HG03575 (cell line): ENCODE measurements around the gene ANKMY2.
A peak's percentile ranks its signal among the peaks of the same experiment; 100 is the strongest.
"Not testable (repeated sequence)": the region's sequence is repeated elsewhere in the genome, so short reads cannot be mapped to it uniquely, and the experiment has no call there.

Experiments used
- ATAC-seq: cut with Tn5 transposase; IDR thresholded peaks from one replicate; pipeline ENCODE4 v1.9.1; 2021; ENCODE audit not compliant: unreplicated experiment, insufficient number of reproducible peaks, low FRiP score; ENCODE audit errors: extremely low read depth

The ANKMY2 gene

DNA sequence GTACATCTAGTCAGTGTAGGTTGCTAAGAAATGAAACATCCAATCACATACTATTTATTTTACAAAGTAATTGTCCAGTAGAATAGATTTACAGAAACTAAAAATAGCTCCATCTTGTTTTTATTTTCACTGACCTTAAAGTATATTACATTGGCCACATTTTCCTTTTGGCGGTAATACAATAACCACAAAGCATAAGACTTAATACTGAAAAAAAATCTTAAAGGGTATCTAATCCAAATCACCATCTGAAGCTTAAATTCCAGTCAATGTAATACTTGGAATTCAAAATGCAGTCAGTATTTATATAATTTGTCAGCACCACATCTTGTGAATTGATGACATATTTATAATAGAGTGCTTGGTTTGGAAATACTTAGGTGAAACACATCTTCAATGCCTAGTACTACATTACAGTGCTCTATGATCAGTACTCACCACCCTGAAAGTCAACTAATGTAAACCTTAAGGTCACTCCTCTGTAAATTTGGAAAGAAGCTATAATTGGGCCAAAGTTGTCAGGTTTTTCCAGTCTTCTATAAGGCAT lies 8.9 kb downstream of the ANKMY2 start:
- no peak for ATAC-seq

DNA sequence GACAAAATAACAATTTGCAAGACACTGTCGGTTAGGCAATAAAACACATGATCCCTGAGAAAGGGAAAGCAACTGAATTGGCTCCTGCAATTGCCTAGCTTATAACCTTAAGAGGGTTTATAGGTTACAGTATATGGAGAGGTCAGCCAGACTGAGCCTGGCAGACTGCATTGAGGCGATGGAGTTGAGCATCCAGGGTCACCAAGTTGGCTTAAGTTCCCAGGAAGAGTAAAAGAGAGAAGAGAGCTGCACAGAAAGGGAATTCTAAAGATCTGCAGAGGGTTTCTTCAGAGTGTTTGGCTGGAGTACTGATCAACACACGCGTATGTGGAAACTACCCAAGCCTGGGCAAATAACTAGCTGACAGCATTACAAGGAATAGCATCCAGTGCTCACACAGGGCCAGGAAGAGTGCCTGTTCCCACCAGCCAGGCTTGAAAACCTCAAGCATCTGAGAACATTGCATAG lies 11.2 kb downstream of the ANKMY2 start:
- no peak for ATAC-seq

GRCh38 chr7:16630654-16631053 lies 14.9 kb downstream of the ANKMY2 start:
- ATAC-seq, result no peak

- ATAC-seq, result no peak
These were observed 18.3 kb downstream of the ANKMY2 start for GRCh38 chr7:16627236-16627635.

- ATAC-seq, result no peak
These were observed 19.2 kb downstream of the ANKMY2 start for GRCh38 chr7:16626388-16626787.

DNA sequence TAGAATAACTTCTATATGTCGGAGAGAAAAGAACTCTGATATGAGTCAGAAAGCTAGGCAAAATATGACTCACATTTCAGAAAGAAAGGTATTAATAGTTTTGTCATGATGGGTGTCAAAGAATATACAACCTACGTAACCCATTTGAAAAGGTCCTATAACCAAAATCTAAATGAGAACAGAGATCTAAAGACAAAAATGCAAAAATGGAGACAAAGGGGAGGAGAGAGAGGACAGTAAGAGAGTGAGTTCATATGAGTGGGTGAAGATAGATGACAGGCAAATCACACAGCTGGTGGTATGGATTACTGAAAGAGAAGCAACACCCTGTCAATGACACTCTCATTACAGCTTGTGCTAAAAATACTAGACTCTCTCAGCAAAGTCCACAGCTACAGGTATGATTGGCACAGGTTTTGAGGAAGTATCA lies 25.6 kb downstream of the ANKMY2 start:
- ATAC-seq, result peak; percentile 85

DNA sequence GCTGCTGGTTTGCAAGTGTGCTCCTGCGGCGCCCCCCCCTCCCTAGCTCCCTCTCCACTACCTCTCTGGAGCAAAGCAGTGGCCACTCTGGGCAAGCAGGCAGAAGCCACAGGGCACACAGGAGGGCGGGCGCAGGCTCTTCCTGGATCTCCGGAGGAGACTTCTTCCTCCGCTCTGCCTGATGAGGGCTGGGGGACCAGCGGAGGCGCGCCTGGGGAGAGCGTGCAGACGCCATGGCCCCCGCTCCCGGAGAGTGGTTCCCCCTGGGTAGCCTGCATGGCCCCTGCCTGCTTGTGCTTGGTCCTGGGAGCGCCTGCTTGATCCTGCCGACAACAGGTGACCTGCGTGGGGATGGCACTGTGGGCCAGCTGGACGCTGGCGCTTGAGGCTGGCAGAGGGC lies 29.0 kb downstream of the ANKMY2 start:
- no peak for ATAC-seq

DNA sequence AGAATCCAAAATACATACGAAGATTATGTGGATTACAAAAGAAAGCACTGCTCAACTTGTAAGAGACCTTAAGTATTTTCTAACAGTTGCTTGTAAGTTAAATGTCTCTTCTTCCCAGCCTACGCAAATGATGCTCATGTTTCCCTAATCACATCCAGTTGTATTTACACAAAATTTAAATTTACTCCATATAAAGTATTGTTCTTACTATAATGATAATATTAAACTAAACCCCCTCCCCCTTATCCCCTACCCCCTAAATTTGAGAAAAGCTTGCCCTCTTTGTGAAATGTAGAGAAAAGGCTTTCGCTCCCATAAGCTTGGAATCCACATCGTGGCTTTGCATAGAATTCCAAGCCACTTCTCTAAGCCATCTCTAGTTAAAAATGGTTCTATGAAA lies 29.4 kb downstream of the ANKMY2 start:
- ATAC-seq, result no peak

DNA sequence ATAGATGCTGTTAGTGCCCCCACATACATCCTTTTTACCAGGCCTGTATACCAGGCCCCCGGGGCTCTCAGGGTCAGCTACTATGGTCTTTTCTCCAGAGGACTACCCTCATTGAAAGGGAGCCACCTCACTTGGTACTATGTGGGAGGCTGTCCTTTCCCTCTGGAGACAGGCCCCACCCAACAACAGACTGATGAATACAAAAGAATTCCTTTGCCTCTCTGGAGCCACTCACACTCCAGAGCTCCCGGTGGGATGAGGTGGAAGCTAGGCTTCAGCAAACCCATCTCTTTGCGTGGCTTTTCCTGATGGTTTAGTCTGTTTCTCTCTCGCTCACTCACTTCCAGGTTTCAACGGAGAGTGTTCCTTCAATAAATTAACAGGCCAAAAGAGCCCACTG lies 30.3 kb downstream of the ANKMY2 start:
- no peak for ATAC-seq

DNA sequence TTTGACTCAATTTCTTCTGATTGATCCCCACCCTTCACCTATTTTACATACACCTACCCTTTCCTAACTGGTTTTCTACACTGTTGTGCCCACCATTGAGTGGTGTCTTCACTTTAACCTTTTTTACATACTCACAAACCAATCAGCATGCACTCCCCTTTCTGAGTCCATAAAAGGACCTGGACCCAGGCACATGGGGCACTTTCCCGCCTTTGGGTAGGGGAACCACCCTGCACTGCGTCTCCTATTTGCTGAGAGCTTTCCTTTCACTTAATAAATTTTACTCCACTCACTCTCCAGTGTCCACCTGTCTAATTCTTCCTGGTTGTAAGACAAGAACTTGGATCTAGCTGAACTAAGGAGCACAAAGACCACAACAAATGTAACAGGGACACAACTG lies 33.8 kb downstream of the ANKMY2 start:
- no peak for ATAC-seq

DNA sequence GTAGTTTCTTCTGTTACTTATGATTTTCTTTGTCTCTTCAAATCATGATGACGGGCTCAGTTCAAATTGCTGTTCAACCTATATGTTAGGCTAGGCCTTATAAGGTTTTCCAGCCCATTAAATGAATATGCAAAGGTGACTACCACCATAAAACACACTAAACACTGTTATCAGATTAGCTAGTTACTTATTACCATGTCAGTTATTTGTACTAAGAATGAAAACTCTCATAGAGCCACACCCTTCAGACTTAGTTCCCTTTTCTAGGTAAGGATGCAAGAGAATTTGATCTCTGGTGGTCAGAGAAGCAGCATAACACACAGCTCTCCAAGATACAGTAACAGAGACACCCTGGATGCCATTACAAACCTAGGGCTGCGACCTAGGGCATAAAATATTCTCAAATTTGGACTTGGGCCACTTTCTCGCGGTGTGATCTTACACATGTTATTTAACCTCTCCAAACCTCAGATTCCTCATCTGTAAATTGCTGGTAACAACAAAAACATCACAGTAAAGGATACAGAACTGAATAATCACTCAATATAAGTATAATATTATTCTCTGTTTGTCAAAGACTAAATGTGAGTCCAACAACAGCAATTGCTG lies 35.6 kb downstream of the ANKMY2 start:
- ATAC-seq, result no peak

DNA sequence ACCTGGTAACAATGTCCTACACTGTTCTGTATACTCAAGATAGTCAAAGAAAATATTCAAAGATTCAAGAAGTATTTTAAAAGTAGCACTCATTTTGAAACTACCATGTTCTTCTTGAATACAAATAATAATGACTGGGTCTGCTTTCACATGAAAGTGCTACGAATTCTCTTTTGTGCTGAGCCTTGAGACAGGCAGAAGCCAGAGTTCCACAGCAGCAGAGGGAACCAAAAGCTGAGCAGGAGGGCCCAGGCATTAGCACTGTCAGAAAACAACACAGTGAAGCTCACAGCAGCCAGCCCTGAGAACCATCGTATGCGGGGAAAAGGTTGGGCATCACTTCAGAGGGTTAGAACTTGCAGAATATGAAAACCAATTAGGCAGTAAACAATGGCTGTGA lies 38.9 kb downstream of the ANKMY2 start:
- no peak for ATAC-seq

DNA sequence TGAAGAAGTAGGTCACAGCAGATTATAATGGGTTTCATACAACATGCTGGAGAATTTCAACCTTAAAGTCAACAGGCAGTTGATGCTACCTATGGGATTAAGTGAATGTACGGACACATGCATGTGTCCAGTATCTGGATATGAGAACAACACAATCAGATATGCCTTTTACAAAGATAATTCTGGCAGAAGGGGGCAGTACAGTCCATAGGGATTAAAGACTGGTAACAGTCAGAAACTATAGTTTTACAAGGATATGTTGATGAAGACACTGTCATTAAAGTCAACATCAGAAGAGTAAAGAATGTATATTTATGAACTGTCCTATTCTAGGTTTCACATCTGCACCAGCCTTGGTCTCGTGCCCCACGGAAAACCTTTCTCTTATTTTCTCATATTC lies 41.5 kb downstream of the ANKMY2 start:
- ATAC-seq, result no peak

GRCh38 chr7:16603633-16604032 lies 41.9 kb downstream of the ANKMY2 start:
- no peak for ATAC-seq

GRCh38 chr7:16599860-16600259 lies 45.7 kb downstream of the ANKMY2 start:
- ATAC-seq, result no peak

DNA sequence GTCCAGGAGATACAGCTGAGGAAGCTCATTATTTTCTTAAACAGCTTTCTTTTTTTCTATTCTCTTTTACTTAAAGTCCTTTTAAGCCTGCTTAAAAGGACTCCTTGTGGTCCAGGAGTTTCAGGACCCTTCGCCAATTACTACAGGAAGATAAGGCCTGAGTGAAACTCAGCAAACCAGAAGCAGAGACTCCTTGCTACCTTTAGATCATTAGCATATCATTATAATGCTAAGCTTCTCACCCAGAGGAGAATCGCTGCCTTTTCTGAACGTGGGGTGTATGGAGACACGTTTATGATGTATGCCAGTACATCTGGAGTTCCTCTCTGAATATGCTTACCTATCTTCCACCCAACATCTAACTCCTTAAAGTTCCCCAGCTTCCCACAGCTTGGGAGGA lies 47.5 kb downstream of the ANKMY2 start:
- ATAC-seq, result no peak

- ATAC-seq, result not testable (repeated sequence)
These were observed 50.0 kb downstream of the ANKMY2 start for GRCh38 chr7:16595596-16595995.

DNA sequence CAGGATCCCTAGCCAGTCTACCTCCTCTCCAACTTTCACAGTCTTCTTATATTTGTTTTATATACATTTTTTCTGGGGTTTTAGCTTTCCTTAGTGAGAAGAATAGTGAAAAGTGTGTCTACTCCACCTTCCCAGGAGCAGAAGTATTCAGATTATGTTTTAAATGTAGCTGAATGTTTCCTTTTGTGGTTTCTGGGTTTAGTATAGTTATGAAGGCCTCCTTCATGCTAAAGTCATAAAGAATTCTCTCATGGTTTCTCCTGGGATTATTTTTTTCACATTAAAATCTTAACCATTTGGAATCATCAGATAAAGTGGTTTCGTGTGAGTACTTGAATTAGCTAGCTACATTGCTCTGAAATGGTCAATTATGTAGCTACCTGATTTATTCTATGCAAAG lies 50.9 kb downstream of the ANKMY2 start:
- ATAC-seq, result no peak

GRCh38 chr7:16594061-16594460 lies 51.5 kb downstream of the ANKMY2 start:
- ATAC-seq, result no peak

- ATAC-seq, result no peak
These were observed 53.2 kb downstream of the ANKMY2 start for GRCh38 chr7:16592395-16592794.

DNA sequence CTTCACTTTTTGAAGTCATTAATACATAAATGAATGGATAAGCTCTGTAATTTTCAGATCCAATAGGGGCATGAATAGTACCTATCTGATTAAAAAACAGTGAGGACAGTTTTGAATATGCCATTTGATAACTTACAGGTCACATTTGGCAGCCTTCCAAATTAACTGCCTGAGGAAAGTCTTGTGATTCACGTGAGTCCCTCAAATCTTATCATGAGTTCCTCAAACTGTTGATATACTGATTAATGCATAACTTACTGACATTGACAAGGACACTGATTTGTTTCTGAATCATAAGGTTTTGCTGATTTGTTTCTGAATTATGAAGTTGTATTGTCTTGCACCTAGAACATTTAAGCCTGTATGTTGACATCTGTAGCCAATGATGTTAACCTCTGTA lies 55.1 kb downstream of the ANKMY2 start:
- ATAC-seq, result no peak
